HEK293 (cell line): ENCODE results near the gene MAML3.
A peak's percentile ranks its signal among the peaks of the same experiment; 100 is the strongest.

ENCODE experiments used
- CTCF ChIA-PET: fragments of 350-600 bp; formaldehyde crosslinking; extraction: SDS; loops from one replicate; lab custom pipeline; 2021; ENCODE audit warnings: antibody characterized with exemption; lab: Yijun Ruan, JAX
- POLR2A ChIA-PET: fragments of 300-600 bp; formaldehyde crosslinking; extraction: SDS; loops from one replicate; lab custom pipeline; 2020; ENCODE audit warnings: antibody characterized with exemption, inconsistent platforms; lab: Yijun Ruan, JAX
- H3K27ac ChIP-seq: fragments of 200-500 bp; sonication (Bioruptor generic); 2 replicates; pipeline ENCODE4 v1.5.1; 2014; ENCODE audit warnings: low read depth, low read length, control low read depth, inconsistent platforms; ENCODE audit errors: extremely low read depth
- H3K36me3 ChIP-seq, 2 experiments: fragments of 200-500 bp in 1 of 2; sonication (Bioruptor generic) in 1 of 2; 1 replicate in 1 of 2; 2 replicates in 1 of 2; pipeline ENCODE4 v1.5.1; 2014 to 2017; ENCODE audit warnings: inconsistent platforms in 2 of 2, low read length in 2 of 2; ENCODE audit not compliant: control insufficient read depth in 2 of 2, insufficient read depth in 1 of 2
- H3K4me1 ChIP-seq: fragments of 200-500 bp; sonication (Bioruptor generic); 2 replicates; pipeline ENCODE4 v1.5.1; 2014; ENCODE audit warnings: mild to moderate bottlenecking, low read length, inconsistent platforms; ENCODE audit not compliant: control insufficient read depth, insufficient read depth
- H3K4me3 ChIP-seq: 2 replicates; pipeline ENCODE4 v1.5.1; 2011; ENCODE audit warnings: low read depth, mild to moderate bottlenecking, control low read depth, low read length, moderate library complexity
- H3K9me3 ChIP-seq: fragments of 200-500 bp; sonication (Bioruptor generic); 2 replicates; pipeline ENCODE4 v1.5.1; 2014; ENCODE audit warnings: low read depth, low read length, inconsistent platforms; ENCODE audit not compliant: control insufficient read depth, insufficient read depth
- PATZ1 ChIP-seq: fragments of 450-650 bp; formaldehyde crosslinking; IDR thresholded peaks from 2 replicates; pipeline ENCODE4 v1.5.1; 2016; ENCODE audit warnings: missing biosample characterization, missing genetic modification characterization
- PRDM10 ChIP-seq: fragments of 450-650 bp; formaldehyde crosslinking; IDR thresholded peaks from 2 replicates; pipeline ENCODE4 v1.5.1; 2016; ENCODE audit warnings: missing biosample characterization, missing genetic modification characterization
- SP3 ChIP-seq: fragments of 450-650 bp; formaldehyde crosslinking; IDR thresholded peaks from 2 replicates; pipeline ENCODE4 v1.5.1; 2016; ENCODE audit warnings: missing biosample characterization, missing genetic modification characterization
- ZNF391 ChIP-seq: fragments of 450-650 bp; formaldehyde crosslinking; IDR thresholded peaks from 2 replicates; pipeline ENCODE4 v1.5.1; 2016; ENCODE audit warnings: low read depth, missing biosample characterization, missing genetic modification characterization, borderline replicate concordance
- ZNF624 ChIP-seq: fragments of 450-650 bp; formaldehyde crosslinking; IDR thresholded peaks from 2 replicates; pipeline ENCODE4 v1.5.1; 2017; ENCODE audit warnings: missing biosample characterization, missing genetic modification characterization
- ZNF670 ChIP-seq: fragments of 450-650 bp; formaldehyde crosslinking; IDR thresholded peaks from 2 replicates; pipeline ENCODE4 v1.5.1; 2016; ENCODE audit warnings: missing biosample characterization, missing genetic modification characterization, low read depth
- ZNF692 ChIP-seq: fragments of 450-650 bp; formaldehyde crosslinking; IDR thresholded peaks from 2 replicates; pipeline ENCODE4 v1.5.1; 2016; ENCODE audit warnings: missing biosample characterization, missing genetic modification characterization
- TF ChIP-seq, protein P1 (sequence below): fragments of 450-650 bp; formaldehyde crosslinking; IDR thresholded peaks from 2 replicates; pipeline ENCODE4 v1.5.1; 2016; ENCODE audit warnings: missing biosample characterization, missing genetic modification characterization, borderline replicate concordance

The MAML3 gene

DNA sequence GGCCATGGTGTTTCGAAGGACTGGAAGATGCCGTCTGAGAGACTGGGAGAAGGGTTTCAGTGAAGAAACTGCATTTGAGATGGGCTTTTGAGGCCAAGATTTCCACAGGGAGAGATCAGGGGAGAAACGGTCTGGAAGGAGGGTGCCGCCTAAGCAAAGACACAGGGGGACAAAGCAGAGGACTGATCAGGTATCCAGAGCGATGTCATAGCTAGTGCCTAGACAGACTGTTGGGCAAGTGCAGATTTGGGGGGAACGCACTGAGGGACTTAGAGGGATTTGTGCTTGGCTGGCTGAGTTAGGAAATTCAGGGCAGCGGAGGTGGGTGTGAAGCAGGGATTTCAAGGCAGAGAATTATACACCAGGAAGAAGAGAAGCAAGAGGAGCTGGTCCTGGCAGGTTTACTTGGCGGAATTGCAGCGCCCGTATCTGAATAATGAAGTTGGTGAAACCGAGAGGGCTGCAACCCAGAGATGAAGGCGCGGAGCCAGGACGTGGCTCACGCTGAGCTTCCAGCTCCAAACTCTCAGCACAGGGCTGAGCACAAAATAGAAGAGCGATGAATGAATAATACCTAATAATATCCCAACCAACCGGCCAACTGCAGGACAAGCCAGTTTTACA lies 106.9 kb downstream of the MAML3 start:
- TF ChIP-seq PATZ1 (tag by site-specific recombination) (0 out of 2 replicates have a peak, but pooled peaks have one; percentile 20), ZNF670 (no peak), SP3 (tag by site-specific recombination) (no peak)

DNA sequence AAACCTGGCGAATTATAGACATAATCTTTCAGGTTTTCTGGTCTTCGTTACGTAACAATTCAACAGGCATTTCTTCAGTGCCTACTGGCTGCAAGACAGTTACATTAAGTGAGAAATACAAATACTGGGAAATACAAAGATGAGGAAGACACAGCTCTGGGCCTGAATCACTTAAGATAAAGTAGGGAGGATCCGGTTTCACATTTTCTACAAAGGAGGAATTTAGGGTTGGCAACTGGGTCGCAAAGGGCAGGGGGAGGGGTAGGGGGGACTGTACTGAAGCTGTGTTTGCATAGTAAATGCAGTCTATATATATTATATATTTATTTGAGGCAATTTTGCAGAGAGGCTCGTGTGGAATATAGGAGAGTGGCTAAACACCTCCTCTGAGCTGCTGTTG lies 107.4 kb downstream of the MAML3 start:
- Histone ChIP-seq H3K9me3 (no peaks in the 10 kb centered on the region), H3K4me1 (peaks cover 7% of the 10 kb centered on the region; the same call in 1 of the 2 replicates), H3K36me3 (no peaks in the 10 kb centered on the region), H3K27ac (no peak overlapping the region), H3K4me3 (no peak overlapping the region)
- TF ChIP-seq ZNF624 (tag by site-specific recombination) (no peak), ZNF391 (tag by site-specific recombination) (no peak), PRDM10 (tag by site-specific recombination) (peak; percentile 67; the same call in 1 of the 2 replicates), ZNF692 (tag by site-specific recombination) (0 out of 2 replicates have a peak, but pooled peaks have one; percentile 45)
- TF ChIP-seq, protein P1, sequence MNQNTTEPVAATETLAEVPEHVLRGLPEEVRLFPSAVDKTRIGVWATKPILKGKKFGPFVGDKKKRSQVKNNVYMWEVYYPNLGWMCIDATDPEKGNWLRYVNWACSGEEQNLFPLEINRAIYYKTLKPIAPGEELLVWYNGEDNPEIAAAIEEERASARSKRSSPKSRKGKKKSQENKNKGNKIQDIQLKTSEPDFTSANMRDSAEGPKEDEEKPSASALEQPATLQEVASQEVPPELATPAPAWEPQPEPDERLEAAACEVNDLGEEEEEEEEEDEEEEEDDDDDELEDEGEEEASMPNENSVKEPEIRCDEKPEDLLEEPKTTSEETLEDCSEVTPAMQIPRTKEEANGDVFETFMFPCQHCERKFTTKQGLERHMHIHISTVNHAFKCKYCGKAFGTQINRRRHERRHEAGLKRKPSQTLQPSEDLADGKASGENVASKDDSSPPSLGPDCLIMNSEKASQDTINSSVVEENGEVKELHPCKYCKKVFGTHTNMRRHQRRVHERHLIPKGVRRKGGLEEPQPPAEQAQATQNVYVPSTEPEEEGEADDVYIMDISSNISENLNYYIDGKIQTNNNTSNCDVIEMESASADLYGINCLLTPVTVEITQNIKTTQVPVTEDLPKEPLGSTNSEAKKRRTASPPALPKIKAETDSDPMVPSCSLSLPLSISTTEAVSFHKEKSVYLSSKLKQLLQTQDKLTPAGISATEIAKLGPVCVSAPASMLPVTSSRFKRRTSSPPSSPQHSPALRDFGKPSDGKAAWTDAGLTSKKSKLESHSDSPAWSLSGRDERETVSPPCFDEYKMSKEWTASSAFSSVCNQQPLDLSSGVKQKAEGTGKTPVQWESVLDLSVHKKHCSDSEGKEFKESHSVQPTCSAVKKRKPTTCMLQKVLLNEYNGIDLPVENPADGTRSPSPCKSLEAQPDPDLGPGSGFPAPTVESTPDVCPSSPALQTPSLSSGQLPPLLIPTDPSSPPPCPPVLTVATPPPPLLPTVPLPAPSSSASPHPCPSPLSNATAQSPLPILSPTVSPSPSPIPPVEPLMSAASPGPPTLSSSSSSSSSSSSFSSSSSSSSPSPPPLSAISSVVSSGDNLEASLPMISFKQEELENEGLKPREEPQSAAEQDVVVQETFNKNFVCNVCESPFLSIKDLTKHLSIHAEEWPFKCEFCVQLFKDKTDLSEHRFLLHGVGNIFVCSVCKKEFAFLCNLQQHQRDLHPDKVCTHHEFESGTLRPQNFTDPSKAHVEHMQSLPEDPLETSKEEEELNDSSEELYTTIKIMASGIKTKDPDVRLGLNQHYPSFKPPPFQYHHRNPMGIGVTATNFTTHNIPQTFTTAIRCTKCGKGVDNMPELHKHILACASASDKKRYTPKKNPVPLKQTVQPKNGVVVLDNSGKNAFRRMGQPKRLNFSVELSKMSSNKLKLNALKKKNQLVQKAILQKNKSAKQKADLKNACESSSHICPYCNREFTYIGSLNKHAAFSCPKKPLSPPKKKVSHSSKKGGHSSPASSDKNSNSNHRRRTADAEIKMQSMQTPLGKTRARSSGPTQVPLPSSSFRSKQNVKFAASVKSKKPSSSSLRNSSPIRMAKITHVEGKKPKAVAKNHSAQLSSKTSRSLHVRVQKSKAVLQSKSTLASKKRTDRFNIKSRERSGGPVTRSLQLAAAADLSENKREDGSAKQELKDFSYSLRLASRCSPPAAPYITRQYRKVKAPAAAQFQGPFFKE (tag by site-specific recombination), result no peak
- CTCF ChIA-PET, result no interaction called here
- POLR2A ChIA-PET, result interaction anchor here (0.6 kb wide), 1 partner anchor 381 kb away, joined by 3 read pairs; no protein-coding TSS in a partner anchor

More for the DNA sequence above, 106.9 kb downstream of the MAML3 start:
- H3K4me1 ChIP-seq, result peaks cover 7% of the 10 kb centered on the region; the same call in 1 of the 2 replicates
- CTCF ChIA-PET, result no interaction called here
- no peak overlapping the region for H3K27ac ChIP-seq
- H3K4me3 ChIP-seq, result no peak overlapping the region
- no peaks in the 10 kb centered on the region for H3K36me3 ChIP-seq
- POLR2A ChIA-PET, result no interaction called here
- H3K9me3 ChIP-seq, result no peaks in the 10 kb centered on the region
